HEK293 (cell line): ENCODE results near the gene SERTAD4.

Source experiments
- ATF2 ChIP-seq: fragments of 450-650 bp; formaldehyde crosslinking; IDR thresholded peaks from 2 replicates; pipeline ENCODE4 v1.5.1; 2016; ENCODE audit warnings: missing biosample characterization, missing genetic modification characterization, low read depth
- BCL11B ChIP-seq: fragments of 450-650 bp; formaldehyde crosslinking; IDR thresholded peaks from 2 replicates; pipeline ENCODE4 v1.5.1; 2016; ENCODE audit warnings: low read depth, missing biosample characterization, missing genetic modification characterization
- ZIC2 ChIP-seq: fragments of 450-650 bp; formaldehyde crosslinking; IDR thresholded peaks from 2 replicates; pipeline ENCODE4 v1.5.1; 2016; ENCODE audit warnings: missing biosample characterization, missing genetic modification characterization
- ZNF121 ChIP-seq: fragments of 450-650 bp; formaldehyde crosslinking; IDR thresholded peaks from 2 replicates; pipeline ENCODE4 v1.5.1; 2016; ENCODE audit warnings: missing biosample characterization, missing genetic modification characterization
- ZNF133 ChIP-seq: fragments of 450-650 bp; formaldehyde crosslinking; IDR thresholded peaks from 2 replicates; pipeline ENCODE4 v1.5.1; 2016; ENCODE audit warnings: missing biosample characterization, missing genetic modification characterization
- ZNF416 ChIP-seq: fragments of 450-650 bp; formaldehyde crosslinking; IDR thresholded peaks from 2 replicates; pipeline ENCODE4 v1.5.1; 2016; ENCODE audit warnings: missing biosample characterization, missing genetic modification characterization
- ZNF677 ChIP-seq: fragments of 450-650 bp; IDR thresholded peaks from 2 replicates; pipeline ENCODE4 v1.5.0; 2018; ENCODE audit warnings: missing biosample characterization, mild to moderate bottlenecking, missing genetic modification characterization, moderate library complexity
- TF ChIP-seq, protein P1 (sequence below): fragments of 450-650 bp; formaldehyde crosslinking; IDR thresholded peaks from 2 replicates; pipeline ENCODE4 v1.5.1; 2016; ENCODE audit warnings: missing biosample characterization, missing genetic modification characterization

DNA sequence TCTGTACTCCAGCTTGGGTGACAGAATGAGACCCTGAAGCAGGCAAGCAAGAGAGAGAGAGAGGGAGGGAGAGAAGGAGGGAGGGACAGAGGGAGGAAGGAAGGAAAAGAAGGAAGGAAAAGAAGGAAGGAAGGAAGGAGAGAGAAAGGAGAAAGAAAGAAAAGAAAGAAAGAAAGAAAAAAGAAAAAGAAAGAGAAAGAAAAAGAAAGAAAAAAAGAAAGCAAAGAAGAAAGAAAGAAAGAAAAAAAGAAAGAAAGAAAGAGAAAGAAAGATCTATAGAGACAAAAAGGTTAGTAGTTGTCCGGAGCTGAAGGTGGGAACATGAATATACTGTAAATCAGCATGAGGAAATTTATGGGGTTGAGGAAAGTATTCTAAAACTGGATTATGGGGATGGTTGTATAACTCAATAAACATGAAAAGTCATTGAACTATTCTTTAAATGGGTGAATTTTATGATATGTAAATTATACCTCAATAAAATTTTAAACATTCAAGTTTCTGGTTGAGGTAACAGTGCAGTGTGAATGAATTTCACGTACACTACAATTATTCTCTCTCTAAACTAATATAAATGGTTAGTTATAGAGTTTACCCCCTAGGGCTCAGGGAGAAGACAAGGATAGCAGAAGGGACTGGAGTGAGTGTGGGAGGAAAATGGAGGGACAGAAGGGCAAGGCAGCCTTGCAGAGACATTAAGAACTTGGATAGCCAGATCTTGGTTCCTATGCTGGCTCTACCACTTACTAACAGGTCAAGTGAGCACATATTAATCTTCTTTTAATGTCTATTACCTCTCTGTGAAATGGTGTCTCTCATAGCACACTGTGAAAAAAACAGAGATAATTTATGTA lies 24.8 kb upstream of the SERTAD4 start:
- no peak for TF ChIP-seq ZNF416 (tag by site-specific recombination)
- no peak for TF ChIP-seq ZNF677 (tag by site-specific recombination)
- TF ChIP-seq ZNF133 (tag by site-specific recombination) = no peak
- no peak for TF ChIP-seq ZIC2 (tag by site-specific recombination)
- TF ChIP-seq ZNF121 = no peak
- TF ChIP-seq, protein P1, sequence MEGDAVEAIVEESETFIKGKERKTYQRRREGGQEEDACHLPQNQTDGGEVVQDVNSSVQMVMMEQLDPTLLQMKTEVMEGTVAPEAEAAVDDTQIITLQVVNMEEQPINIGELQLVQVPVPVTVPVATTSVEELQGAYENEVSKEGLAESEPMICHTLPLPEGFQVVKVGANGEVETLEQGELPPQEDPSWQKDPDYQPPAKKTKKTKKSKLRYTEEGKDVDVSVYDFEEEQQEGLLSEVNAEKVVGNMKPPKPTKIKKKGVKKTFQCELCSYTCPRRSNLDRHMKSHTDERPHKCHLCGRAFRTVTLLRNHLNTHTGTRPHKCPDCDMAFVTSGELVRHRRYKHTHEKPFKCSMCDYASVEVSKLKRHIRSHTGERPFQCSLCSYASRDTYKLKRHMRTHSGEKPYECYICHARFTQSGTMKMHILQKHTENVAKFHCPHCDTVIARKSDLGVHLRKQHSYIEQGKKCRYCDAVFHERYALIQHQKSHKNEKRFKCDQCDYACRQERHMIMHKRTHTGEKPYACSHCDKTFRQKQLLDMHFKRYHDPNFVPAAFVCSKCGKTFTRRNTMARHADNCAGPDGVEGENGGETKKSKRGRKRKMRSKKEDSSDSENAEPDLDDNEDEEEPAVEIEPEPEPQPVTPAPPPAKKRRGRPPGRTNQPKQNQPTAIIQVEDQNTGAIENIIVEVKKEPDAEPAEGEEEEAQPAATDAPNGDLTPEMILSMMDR = no peak
- no peak for TF ChIP-seq ATF2 (tag by site-specific recombination)
- no peak for TF ChIP-seq BCL11B (tag by site-specific recombination)
